Measurements from ENCODE around the gene KIF12. TPM values are rescaled to one million over a fixed set of nuclear protein-coding genes. Genes with fewer than 3 reads are reported as not detected.
A peak's percentile ranks its signal among the peaks of the same experiment; 100 is the strongest.

KIF12 gene
- total and polyA plus RNA-seq, 2 experiments from 2014 or later, result 4.2 to 4.3 TPM

GRCh38 chr9:114134827-114135396 is 35.8 kb upstream of the KIF12 start:
- H2AFZ ChIP-seq, result no peak overlapping the region

GRCh38 chr9:114132550-114132918 is 33.4 kb upstream of the KIF12 start:
- H3K9me3 Mint-ChIP-seq, result no peaks in the 10 kb centered on the region; the same call in 2 of the 3 replicates
- no peak overlapping the region for H3K4me3 Mint-ChIP-seq
- no peaks in the 10 kb centered on the region for H3K9me2 ChIP-seq (ENCODE audit: insufficient read depth)
- H3K36me3 ChIP-seq (ENCODE audit: insufficient read depth), result no peaks in the 10 kb centered on the region
- no peak overlapping the region for H3K4me3 ChIP-seq
- DNase-seq (ENCODE audit: low spot score) (no peak), ATAC-seq (no peak)
- peaks cover 12% of the 10 kb centered on the region for H3K4me1 ChIP-seq (ENCODE audit: insufficient read depth)
- peaks cover 7% of the 10 kb centered on the region for H3K4me1 Mint-ChIP-seq
- H3K27ac ChIP-seq (ENCODE audit: low read depth), result no peak overlapping the region
- no peaks in the 10 kb centered on the region for H3F3A ChIP-seq (replicated peaks; ENCODE audit: low read depth)
- H3K4me2 ChIP-seq, result no peak overlapping the region
- no peak overlapping the region for H3K27ac Mint-ChIP-seq
- no peaks in the 10 kb centered on the region for H3K79me2 ChIP-seq (replicated peaks; ENCODE audit: insufficient read depth)
- no peaks in the 10 kb centered on the region; the same call in 2 of the 3 replicates for H3K36me3 Mint-ChIP-seq (ENCODE audit: low read depth)
- peaks cover 6% of the 10 kb centered on the region for H3K27me3 Mint-ChIP-seq (ENCODE audit: insufficient read depth, low read depth, poor library complexity)
- no peaks in the 10 kb centered on the region for H3K27me3 ChIP-seq (ENCODE audit: insufficient read depth)
- peak overlapping the region; percentile 4; the same call in 1 of the 2 replicates for H2AFZ ChIP-seq
- H4K20me1 ChIP-seq (replicated peaks; ENCODE audit: insufficient read depth), result no peaks in the 10 kb centered on the region
- TF ChIP-seq STAT1 (IDR thresholded peaks at IDR 0.05; ENCODE audit: unreplicated experiment), result no peak
- TF ChIP-seq EZH2 (IDR thresholded peaks at IDR 0.05; ENCODE audit: low read depth, unreplicated experiment), result no peak
- no peak for TF ChIP-seq ZNF331 (CRISPR knock-in tag; IDR thresholded peaks at IDR 0.05; ENCODE audit: low read depth)
- TF ChIP-seq REST (IDR thresholded peaks at IDR 0.05; ENCODE audit: unreplicated experiment), result no peak
- no peak for TF ChIP-seq POLR2AphosphoS5 (IDR thresholded peaks at IDR 0.05; ENCODE audit: low read depth)
- TF ChIP-seq JUNB (IDR thresholded peaks at IDR 0.05; ENCODE audit: unreplicated experiment), result no peak
- no peak for TF ChIP-seq CTCF (conservative IDR thresholded peaks at IDR 0.05; ENCODE audit: low read depth in 2 of 2)
- TF ChIP-seq ZNF114 (CRISPR knock-in tag; IDR thresholded peaks at IDR 0.05), result no peak

More at GRCh38 chr9:114134827-114135396, 35.8 kb upstream of the KIF12 start:
- Mint-ChIP-seq H3K9me3 (no peaks in the 10 kb centered on the region; the same call in 2 of the 3 replicates), H3K36me3 (ENCODE audit: low read depth) (no peaks in the 10 kb centered on the region; the same call in 2 of the 3 replicates), H3K27me3 (ENCODE audit: insufficient read depth, low read depth, poor library complexity) (peaks cover 7% of the 10 kb centered on the region), H3K4me1 (peaks cover 7% of the 10 kb centered on the region), H3K27ac (no peak overlapping the region), H3K4me3 (no peak overlapping the region)
- Histone ChIP-seq H3K4me2 (no peak overlapping the region), H3K79me2 (replicated peaks; ENCODE audit: insufficient read depth) (no peaks in the 10 kb centered on the region), H3F3A (replicated peaks; ENCODE audit: low read depth) (no peaks in the 10 kb centered on the region), H3K27me3 (ENCODE audit: insufficient read depth) (no peaks in the 10 kb centered on the region), H3K27ac (ENCODE audit: low read depth) (no peak overlapping the region), H4K20me1 (replicated peaks; ENCODE audit: insufficient read depth) (no peaks in the 10 kb centered on the region), H3K36me3 (ENCODE audit: insufficient read depth) (no peaks in the 10 kb centered on the region), H3K4me1 (ENCODE audit: insufficient read depth) (peaks cover 12% of the 10 kb centered on the region), H3K9me2 (ENCODE audit: insufficient read depth) (no peaks in the 10 kb centered on the region), H3K4me3 (no peak overlapping the region)
- TF ChIP-seq EZH2phosphoT487 (IDR thresholded peaks at IDR 0.05; ENCODE audit: unreplicated experiment) (no peak), NANOG (IDR thresholded peaks at IDR 0.05; ENCODE audit: borderline replicate concordance) (no peak), JUNB (IDR thresholded peaks at IDR 0.05; ENCODE audit: unreplicated experiment) (no peak), EZH2 (IDR thresholded peaks at IDR 0.05; ENCODE audit: low read depth, unreplicated experiment) (no peak), ZNF331 (CRISPR knock-in tag; IDR thresholded peaks at IDR 0.05; ENCODE audit: low read depth) (no peak), CTCF (conservative IDR thresholded peaks at IDR 0.05; ENCODE audit: low read depth in 2 of 2) (no peak), ETS1 (IDR thresholded peaks at IDR 0.05) (no peak), STAT1 (IDR thresholded peaks at IDR 0.05; ENCODE audit: unreplicated experiment) (no peak), POLR2AphosphoS5 (IDR thresholded peaks at IDR 0.05; ENCODE audit: low read depth) (no peak)
- DNase-seq (ENCODE audit: low spot score) (no peak), ATAC-seq (no peak)
